Activated naive CD4-positive, alpha-beta T cell treated with anti-CD3 and anti-CD28 coated beads for 36 hours (primary cell): ENCODE results near the gene MTHFD1L. TPM values are rescaled to one million over a fixed set of nuclear protein-coding genes. Genes with fewer than 3 reads are reported as not detected.
"Not testable (repeated sequence)": the region's sequence is repeated elsewhere in the genome, so short reads cannot be mapped to it uniquely, and the experiment has no call there.

Experiments
- CTCF ChIA-PET: fragments of 350-600 bp; sonication (Branson Sonifier 250); formaldehyde crosslinking; loops from one replicate; lab custom pipeline; 2021; ENCODE audit warnings: antibody characterized with exemption; lab: Charles Lee
- DNase-seq: peaks from one replicate; pipeline ENCODE4 v3.0.0-alpha.2; 2020
- H3K27ac Mint-ChIP-seq: one replicate; pipeline ENCODE4 v1.8.0; 2021; ENCODE audit warnings: mild to moderate bottlenecking, mixed read lengths
- H3K27me3 Mint-ChIP-seq: one replicate; pipeline ENCODE4 v1.8.0; 2021; ENCODE audit warnings: low read depth, mixed read lengths
- H3K36me3 Mint-ChIP-seq: one replicate; pipeline ENCODE4 v1.8.0; 2021; ENCODE audit warnings: low read depth, mixed read lengths
- H3K4me1 Mint-ChIP-seq: one replicate; pipeline ENCODE4 v1.8.0; 2021; ENCODE audit warnings: low read depth, mixed read lengths
- H3K4me3 Mint-ChIP-seq: one replicate; pipeline ENCODE4 v1.8.0; 2021; ENCODE audit warnings: mild to moderate bottlenecking, moderate library complexity, mixed read lengths
- H3K9me3 Mint-ChIP-seq: one replicate; pipeline ENCODE4 v1.8.0; 2021; ENCODE audit warnings: mixed read lengths
- intact Hi-C: fragments of 100-400 bp; cut with micrococcal nuclease; formaldehyde crosslinking; loops from one replicate; pipeline ENCODE4 v1.15.1; 2023
- total RNA-seq, 2 experiments: library from RNA; stranded (reverse); gene quantifications; one replicate each; pipeline ENCODE4 v1.2.3, GENCODE V29; 2021

Gene MTHFD1L
- total RNA-seq, 2 experiments from 2014 or later: 181 to 194 TPM

DNA sequence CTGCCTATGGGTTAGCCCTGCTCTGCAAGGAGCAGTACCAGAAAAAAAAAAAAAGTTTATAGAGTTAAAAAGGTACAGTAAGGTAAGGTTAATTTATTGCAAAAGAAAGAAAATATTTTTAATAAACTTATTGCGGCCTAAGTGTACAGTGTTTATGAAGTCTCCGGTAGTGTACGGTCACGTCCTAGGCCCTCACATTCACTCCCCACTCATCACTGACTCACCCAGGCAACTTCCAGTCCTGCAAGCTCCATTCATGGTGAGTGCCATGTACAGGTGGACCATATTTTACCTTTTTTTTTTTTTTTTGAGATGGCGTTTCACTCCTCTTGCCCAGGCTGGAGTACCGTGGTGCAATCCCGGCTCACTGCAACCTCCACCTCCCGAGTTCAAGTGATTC lies 258.1 kb downstream of the MTHFD1L start:
- H3K4me1 Mint-ChIP-seq, CTCF ChIA-PET, intact Hi-C loops, H3K4me3 Mint-ChIP-seq, H3K27me3 Mint-ChIP-seq, H3K36me3 Mint-ChIP-seq, DNase-seq, H3K9me3 Mint-ChIP-seq, H3K27ac Mint-ChIP-seq: not testable (repeated sequence)

DNA sequence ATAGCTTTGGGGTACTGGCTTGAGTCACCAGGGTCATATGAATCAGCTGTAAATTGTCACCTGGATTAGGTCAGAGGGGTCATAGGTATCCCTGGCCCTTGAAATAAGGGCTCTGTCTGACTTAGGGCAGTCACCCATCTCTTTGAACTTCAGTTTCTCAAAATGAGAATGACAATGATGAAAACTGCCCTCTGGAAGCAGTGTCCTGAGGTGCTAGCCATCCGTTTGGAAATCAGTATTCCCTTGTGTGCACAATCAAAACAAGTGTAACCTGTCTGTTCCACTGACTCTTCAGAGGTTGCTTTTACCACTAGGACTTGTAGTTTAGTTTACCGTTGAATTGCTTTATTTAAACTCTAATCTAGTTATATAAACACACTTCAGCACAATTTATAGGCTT lies 259.7 kb downstream of the MTHFD1L start:
- H3K27me3 Mint-ChIP-seq, H3K4me3 Mint-ChIP-seq, CTCF ChIA-PET, H3K36me3 Mint-ChIP-seq, H3K9me3 Mint-ChIP-seq, H3K27ac Mint-ChIP-seq, H3K4me1 Mint-ChIP-seq, intact Hi-C loops, DNase-seq: not testable (repeated sequence)

DNA sequence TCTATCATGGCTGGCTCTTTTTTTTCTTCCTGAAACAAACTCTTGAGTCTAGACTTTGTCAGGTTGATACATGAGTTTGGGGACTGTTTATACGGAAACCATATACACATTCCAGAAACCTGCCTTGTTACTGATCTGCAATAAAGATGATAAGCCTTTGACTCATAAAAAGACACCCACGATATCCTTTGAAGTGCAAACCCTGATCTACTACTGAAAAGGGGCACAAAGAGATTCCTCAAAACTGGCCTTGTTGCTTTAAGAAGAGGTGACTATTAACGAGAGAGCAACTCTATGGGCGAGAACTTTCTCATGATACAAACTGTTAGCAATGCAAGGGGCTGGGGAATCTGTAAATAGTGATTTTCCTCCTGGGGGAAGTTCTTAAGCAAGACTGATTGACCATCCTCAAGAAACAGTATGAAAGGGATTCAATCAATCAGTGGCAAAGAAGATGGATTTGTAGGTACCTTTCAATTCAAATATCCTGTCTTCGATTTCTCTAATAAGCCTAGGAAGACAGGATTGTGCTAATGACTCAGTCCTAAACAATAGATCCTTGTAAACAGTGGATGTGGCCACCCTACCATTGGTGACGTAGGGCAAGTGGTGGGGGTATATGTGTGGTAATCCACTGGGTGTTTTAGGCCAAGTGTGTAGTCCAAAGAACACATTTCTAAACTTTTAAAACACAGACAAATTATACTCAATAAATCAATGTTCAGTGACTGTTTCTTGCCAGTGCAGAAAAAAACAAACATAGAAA lies 260.3 kb downstream of the MTHFD1L start:
- H3K36me3 Mint-ChIP-seq, intact Hi-C loops, CTCF ChIA-PET, DNase-seq, H3K27me3 Mint-ChIP-seq, H3K4me3 Mint-ChIP-seq, H3K27ac Mint-ChIP-seq, H3K4me1 Mint-ChIP-seq, H3K9me3 Mint-ChIP-seq: not testable (repeated sequence)

DNA sequence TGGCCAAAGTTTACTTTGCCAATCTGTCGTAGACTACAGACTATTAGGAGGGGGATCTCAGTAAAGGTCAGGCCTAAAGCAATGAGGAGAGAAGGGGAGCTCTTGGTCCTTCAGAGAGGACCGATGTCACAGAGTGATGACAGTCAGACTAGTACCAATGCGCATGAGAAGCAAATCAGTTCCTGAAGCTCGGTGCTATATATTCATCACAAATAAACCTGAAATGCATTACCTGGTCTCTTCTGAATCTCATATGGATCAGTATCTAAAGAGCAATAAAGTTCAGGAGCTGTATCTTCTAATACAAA lies 260.9 kb downstream of the MTHFD1L start:
- DNase-seq, H3K4me3 Mint-ChIP-seq, CTCF ChIA-PET, H3K27ac Mint-ChIP-seq, H3K4me1 Mint-ChIP-seq, H3K27me3 Mint-ChIP-seq, H3K9me3 Mint-ChIP-seq, H3K36me3 Mint-ChIP-seq, intact Hi-C loops: not testable (repeated sequence)

DNA sequence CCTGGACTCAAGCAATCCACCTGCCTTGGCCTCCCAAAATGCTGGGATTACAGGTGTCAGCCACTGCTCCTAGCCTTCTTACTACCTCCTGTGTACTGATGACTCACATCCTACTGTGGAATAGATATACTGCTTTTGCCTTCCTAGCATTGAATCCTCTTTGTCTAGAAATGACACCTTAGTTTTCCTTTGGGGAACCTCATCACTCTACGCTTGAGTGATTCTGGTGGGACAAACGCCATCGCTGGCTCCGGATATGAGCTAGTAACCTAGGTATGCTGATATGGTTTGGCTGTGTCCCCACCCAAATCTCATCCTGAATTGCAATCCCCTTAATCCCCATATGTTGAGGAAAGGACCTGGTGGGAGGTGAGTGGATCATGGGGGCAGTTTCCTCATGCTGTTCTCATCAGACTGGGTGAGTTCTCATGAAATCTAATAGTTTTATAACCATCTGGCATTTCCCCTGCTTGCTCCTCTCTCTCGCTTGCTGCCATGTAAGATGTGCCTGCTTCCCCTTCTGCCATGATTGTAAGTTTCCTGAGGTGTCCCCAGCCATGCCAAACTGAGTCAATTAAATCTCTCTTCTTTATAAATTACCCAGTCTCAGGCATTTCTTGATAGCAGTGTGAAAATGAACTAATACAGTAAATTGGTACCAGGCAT lies 261.8 kb downstream of the MTHFD1L start:
- H3K27me3 Mint-ChIP-seq, H3K27ac Mint-ChIP-seq, H3K36me3 Mint-ChIP-seq, DNase-seq, intact Hi-C loops, H3K4me1 Mint-ChIP-seq, H3K9me3 Mint-ChIP-seq, H3K4me3 Mint-ChIP-seq: not testable (repeated sequence)
- CTCF ChIA-PET: interaction anchor here (0.6 kb wide), 1 partner anchor 759 kb away, joined by 7 read pairs; the partner anchor contains the start of gene IYD

DNA sequence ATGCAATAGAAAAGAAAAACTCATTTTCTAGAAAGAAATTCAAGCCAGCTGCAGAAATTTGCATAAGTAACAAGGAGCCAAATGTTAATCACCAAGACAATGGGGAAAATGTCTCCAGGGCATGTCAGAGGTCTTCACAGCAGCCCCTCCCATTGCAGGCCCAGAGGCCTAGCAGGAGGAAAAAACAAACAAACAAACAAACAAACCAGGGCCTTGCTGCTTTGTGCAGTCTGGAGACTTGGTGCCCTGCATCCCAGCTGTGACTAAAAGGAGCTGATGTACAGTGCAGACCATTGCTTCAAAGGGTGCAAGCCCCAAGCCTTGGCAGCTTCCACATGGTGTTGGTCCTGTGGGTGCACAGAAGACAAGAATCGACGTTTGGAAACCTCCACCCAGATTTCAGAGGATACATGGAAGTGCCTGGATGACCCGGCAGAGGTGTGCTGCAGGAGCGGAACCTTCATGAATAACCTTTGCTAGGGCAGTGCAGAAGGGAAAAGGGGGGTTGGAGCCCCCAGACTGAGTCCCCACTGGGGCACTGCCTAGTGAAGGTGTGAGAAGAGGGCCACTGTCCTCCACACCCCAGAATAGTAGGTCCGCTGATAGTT lies 263.4 kb downstream of the MTHFD1L start:
- Mint-ChIP-seq H3K9me3 (peaks cover 7% of the 10 kb centered on the region), H3K4me1 (peaks cover 2% of the 10 kb centered on the region), H3K27ac (no peak overlapping the region), H3K36me3 (no peaks in the 10 kb centered on the region), H3K27me3 (peaks cover 2% of the 10 kb centered on the region), H3K4me3 (no peak overlapping the region)
- CTCF ChIA-PET: no interaction called here
- intact Hi-C loops: no loop called here
- DNase-seq: no peak

DNA sequence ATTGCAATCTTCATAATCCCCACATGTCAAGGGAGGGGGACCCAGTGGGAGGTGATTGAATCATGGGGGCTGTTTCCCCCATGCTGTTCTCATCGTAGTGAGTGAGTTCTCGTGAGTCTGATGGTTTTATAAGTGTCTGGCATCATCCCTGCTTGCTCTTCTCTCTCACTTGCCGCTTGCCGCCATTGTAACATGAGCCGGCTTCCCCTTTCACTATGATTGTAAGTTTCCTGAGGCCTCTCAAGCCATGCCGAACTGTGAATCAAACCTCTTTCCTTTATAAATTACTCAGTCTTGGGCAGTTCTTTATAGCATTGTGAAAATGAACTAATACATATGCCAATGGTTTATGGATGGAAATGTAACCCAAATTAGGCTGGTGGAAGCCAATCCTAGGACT lies 264.8 kb downstream of the MTHFD1L start:
- intact Hi-C loops: no loop called here
- Mint-ChIP-seq H3K27me3 (peaks cover 2% of the 10 kb centered on the region), H3K4me1 (peaks cover 2% of the 10 kb centered on the region), H3K4me3 (no peak overlapping the region), H3K36me3 (no peaks in the 10 kb centered on the region), H3K9me3 (peaks cover 10% of the 10 kb centered on the region), H3K27ac (no peak overlapping the region)
- no peak for DNase-seq
- CTCF ChIA-PET: no interaction called here

DNA sequence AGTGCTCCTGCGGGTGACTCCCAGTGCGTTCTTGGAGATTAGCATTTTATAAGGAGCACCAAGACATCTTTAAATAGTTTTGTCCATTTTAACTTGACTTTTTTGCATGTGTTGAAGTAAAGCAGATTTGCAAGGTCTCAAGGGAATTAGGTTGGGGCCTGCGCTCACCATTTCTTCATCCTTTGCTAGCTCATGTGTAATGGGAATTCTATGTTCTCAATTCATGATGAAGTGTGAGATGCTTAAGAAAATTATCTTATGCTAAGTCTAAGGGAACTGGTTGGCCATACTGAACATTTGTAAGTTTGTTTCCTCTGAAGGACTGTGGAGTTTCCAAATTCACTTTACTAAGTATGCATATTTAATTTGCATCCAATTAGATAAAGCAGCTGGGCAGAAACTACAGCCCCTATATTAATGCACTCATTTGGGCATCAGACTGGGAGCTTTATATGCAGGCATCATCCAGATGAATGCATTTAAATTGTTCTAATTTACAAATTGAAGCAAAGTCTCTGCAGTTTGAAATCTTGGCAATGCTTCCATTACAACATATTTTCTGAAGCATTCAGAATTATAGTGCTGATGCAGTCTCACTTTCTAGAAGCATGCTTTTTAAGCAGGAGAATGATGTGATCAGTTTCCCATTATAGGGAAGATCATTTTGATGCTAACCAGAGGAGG lies 266.0 kb downstream of the MTHFD1L start:
- intact Hi-C loops: no loop called here
- Mint-ChIP-seq H3K27ac (no peak overlapping the region), H3K27me3 (peaks cover 2% of the 10 kb centered on the region), H3K36me3 (no peaks in the 10 kb centered on the region), H3K4me1 (no peaks in the 10 kb centered on the region), H3K9me3 (peaks cover 10% of the 10 kb centered on the region), H3K4me3 (no peak overlapping the region)
- DNase-seq: no peak
- CTCF ChIA-PET: no interaction called here

DNA sequence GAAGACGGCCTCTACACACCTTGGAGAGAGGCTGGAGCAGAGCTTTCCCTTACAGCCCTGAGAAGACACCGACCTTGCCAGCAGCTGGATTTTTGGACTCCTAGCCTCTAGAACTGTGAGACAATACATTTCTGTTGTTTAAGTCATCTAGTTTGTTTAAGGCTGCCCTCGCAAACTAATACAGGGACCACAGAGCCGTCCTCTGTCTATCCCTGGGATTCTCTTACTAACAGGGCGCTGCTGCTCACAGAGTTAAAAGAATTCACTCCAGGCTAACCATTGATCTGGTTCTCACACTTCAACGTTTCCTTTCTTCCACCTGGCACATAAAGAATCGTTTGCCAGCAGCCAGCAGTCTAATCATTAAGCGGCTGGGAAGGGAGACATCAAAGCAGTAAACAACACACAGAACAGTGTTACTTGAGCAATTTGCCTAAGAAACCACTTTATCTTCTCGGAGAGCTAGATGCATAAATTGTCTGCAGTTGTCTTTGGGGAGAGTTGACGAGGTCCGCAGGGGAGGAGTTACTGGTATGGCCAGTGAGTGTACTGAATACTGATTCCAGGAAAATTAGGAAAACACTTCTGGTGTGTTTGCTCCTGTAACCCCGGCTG lies 270.7 kb downstream of the MTHFD1L start:
- H3K4me1 Mint-ChIP-seq: no peaks in the 10 kb centered on the region
- no peak overlapping the region for H3K27ac Mint-ChIP-seq
- no peaks in the 10 kb centered on the region for H3K36me3 Mint-ChIP-seq
- peaks cover 3% of the 10 kb centered on the region for H3K9me3 Mint-ChIP-seq
- H3K4me3 Mint-ChIP-seq: no peak overlapping the region
- DNase-seq: no peak
- intact Hi-C loops: no loop called here
- peaks cover 2% of the 10 kb centered on the region for H3K27me3 Mint-ChIP-seq
- CTCF ChIA-PET: no interaction called here

DNA sequence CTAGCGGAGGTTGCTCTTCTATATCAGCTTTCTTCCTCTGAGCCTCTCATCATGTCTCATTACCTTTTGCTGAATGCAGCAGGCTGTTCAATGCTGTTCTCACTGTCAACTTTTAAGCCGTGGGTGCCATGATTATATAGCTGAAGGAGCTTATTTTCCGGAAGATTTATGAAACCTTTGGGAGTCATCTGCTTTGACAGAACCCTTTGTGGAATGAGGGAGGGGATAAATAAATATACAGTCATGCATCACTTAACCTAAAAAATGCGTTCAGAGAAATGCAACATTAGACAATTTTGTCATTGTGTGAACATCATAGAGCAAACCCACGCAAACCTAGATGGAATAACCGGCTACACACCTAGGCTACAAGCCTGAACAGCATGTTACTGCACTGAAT lies 272.0 kb downstream of the MTHFD1L start:
- CTCF ChIA-PET: no interaction called here
- intact Hi-C loops: no loop called here
- no peak overlapping the region for H3K27ac Mint-ChIP-seq
- no peak for DNase-seq
- no peaks in the 10 kb centered on the region for H3K36me3 Mint-ChIP-seq
- no peak overlapping the region for H3K4me3 Mint-ChIP-seq
- H3K9me3 Mint-ChIP-seq: peaks cover 3% of the 10 kb centered on the region
- H3K4me1 Mint-ChIP-seq: no peaks in the 10 kb centered on the region
- H3K27me3 Mint-ChIP-seq: peaks cover 2% of the 10 kb centered on the region

DNA sequence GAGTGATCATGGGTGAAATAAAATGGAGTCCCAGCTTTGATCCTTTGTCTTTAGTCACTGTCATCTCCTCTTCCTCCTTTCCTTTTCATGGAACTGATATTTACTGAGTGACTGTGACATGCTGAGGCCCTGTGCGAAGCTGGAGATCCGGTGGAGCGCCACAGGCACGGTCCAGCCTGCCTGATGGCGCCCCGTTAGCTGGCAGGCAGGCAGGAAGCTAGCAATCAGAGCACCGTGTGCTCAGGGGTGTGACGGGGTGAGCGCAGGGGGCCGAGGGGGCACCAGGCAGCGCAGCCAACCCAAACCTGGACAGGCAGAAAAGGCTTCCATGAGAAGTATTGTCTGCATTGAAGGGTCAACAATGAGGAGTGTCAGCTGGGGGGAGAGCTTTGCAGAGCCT lies 274.0 kb downstream of the MTHFD1L start:
- DNase-seq: no peak
- CTCF ChIA-PET: interaction anchor here (1.0 kb wide), 1 partner anchor 185 kb away, joined by 4 read pairs; no protein-coding TSS in a partner anchor
- Mint-ChIP-seq H3K36me3 (no peaks in the 10 kb centered on the region), H3K9me3 (peaks cover 3% of the 10 kb centered on the region), H3K27ac (no peak overlapping the region), H3K27me3 (peaks cover 2% of the 10 kb centered on the region), H3K4me1 (no peaks in the 10 kb centered on the region), H3K4me3 (no peak overlapping the region)
- intact Hi-C loops: no loop called here

DNA sequence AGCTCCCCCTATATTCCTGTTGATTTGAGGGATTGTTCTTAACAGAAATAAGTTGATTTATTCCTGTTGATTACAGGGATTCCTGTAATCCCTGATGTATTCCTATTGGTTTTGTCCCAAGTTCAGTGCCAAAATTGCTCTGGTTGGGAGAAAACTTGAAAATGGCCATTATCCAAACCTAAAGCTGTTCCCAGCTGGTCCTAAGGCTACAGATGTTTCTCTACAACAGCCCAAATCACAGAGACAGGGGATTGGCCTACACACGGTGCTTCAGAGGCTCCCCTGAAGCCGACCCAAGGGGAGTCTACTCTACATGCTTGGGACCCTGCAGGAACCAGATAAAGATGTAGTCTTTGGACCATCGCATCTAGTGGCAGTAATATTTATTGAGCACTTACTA lies 275.3 kb downstream of the MTHFD1L start:
- Mint-ChIP-seq H3K27me3 (no peaks in the 10 kb centered on the region), H3K27ac (no peak overlapping the region)
- CTCF ChIA-PET: interaction anchor here (1.3 kb wide), 1 partner anchor 126 kb away, joined by 3 read pairs; no protein-coding TSS in a partner anchor

More for the DNA sequence above, 275.3 kb downstream of the MTHFD1L start:
- Mint-ChIP-seq H3K9me3 (no peaks in the 10 kb centered on the region), H3K36me3 (no peaks in the 10 kb centered on the region), H3K4me3 (no peak overlapping the region), H3K4me1 (no peaks in the 10 kb centered on the region)
- intact Hi-C loops: no loop called here
- DNase-seq: no peak
